Stimulated activated CD8-positive, alpha-beta memory T cell treated with anti-CD3 and anti-CD28 coated beads, Interleukin-12 subunit alpha, Interleukin-12 subunit beta, amount 100 ng/mL, for 24 hours (primary cell): ENCODE results near the gene TGFBR2.

Source experiments
- DNase-seq: peaks from one replicate; pipeline ENCODE4 v3.0.0-alpha.2; 2020; ENCODE audit errors: extremely low read depth

TGFBR2 gene

DNA sequence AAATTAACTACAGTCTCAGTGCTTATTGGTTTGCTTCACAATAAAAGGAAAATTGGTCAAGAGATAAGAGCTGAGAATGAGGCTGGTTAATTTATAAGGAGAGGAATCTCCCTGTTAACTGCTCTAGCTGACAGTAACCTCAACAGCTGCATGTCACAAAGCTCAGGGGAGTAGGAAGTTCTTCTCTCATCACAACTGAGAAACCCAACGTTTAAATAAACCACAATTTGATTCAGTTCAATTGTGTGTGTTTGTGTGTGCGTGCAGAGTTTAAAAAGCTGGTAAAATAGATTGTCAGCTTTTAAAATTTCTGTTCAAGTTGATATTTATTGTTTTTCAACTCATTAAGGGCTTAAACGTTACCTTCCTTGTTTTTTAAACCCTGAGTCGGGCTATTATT is 3.5 kb upstream of the TGFBR2 start:
- no peak for DNase-seq

DNA sequence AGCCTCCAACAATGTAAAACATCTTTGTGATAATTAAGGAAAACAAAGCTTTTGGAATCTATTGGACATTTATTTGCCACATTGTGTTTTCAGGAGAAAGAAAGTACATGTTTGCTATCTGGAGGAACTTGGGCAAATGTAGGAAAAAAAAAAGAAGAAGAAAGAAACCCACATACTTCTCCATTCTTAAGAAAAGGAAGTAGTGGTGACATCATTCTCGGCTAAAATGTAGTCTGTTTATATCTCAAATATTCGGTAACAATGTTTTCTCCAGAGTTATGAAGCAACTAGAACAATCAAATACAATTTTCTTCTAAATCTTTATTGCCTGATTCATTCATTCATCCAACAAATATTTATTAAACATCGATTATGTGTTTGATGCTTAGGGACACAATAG is 2.3 kb upstream of the TGFBR2 start:
- DNase-seq = no peak

DNA sequence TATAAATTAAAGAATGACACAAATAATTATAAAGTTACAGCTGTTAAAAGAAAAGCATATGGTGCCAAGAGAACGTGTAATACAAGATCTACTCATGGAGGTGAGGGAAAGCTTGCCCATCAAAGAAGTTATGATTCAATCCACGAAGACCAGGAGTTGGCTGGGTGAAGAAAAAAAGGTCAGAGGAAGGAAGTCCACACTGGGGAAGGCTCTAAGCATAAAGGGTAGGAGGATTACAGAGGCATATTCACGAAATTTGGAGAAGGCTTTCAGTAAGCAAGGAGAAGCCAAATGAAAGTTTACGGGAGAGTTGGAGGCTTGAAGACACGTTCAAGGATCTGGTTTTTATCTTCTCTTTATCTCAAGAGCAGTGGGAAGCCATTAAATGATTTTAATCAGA is 1.8 kb upstream of the TGFBR2 start:
- DNase-seq = no peak

DNA sequence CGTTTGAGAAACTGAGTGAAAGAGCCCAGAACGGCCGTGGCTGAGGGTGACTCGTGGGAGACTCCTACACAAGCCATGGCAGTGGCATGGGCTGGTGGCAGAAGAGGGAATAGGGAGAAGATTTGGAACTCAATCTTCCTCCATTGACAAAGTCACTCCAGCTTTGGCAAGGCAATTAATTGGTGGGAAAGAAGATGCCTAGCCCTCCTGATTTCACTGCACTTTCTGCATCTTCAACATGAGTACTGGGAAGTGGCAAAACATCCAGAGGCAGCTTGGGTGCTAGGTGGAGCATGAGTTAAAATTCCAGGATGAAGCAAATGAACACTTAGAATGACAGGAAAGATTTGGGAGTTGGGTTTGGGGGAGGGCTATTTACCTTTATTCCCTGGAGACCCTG is 1.4 kb upstream of the TGFBR2 start:
- no peak for DNase-seq

DNA sequence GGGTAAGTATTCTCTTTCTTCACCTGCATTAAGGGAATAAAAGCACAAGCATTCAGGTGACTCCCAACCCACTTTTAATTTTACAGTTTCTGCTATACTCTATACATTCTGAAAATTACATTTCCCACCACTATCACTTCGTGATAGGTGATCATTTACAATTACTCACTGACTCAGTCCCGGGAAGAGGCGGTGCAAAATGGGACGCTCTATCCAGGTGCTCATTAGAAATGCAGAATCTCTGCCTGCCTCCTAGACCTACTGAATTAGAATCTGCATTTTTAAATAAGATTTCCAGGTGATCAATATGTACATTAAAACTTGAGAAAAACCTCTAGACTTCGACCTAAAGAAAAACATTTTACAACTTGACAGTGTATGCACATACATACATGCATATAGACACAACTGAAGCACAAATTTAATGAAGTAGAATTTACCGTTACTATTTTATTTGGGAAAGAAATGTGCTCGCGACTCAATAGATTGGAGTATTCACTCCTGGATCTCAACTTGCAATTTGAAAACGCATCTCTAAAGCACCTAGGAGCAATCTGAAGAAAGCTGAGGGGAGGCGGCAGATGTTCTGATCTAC is 598 bp upstream of the TGFBR2 start:
- no peak for DNase-seq

DNA sequence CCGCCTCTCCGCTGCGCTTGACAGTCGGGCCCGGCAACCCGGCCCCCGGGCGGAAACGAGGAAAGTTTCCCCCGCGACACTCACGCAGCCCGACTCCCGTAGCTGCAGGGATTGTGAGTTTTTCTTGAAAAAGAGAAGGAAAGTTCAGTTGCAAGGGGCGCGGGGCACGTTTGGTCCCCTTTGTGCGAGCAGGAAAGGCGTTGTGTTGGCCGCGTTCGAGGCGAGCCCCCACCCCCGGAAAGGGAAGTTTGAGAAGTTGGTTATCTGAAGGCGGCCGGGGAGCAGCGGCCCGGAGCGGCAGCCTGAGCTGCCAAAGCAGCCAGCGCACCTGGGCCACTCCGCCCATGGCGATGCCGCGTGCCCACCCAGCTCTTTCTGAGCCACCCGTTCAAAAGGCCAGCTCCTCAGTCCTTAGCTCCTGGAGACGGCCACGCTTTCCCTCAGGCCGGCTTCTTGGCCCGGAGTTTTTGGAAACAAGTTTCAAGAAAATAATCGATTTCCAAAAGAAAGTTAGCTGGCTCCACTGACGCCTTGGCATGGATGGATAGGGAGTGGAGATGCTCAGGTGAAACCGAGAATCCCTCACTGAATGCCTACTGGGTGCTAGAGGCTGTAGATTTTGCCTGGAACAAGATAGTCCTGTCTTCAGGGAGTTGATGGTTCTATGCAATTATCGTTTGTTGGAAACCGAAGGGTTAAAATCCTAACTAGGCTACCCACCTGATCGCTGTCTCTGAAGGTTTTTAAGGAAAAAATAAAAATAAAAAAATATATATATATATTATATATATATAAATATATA is 832 bp downstream of the TGFBR2 start:
- DNase-seq = peak; percentile 31

DNA sequence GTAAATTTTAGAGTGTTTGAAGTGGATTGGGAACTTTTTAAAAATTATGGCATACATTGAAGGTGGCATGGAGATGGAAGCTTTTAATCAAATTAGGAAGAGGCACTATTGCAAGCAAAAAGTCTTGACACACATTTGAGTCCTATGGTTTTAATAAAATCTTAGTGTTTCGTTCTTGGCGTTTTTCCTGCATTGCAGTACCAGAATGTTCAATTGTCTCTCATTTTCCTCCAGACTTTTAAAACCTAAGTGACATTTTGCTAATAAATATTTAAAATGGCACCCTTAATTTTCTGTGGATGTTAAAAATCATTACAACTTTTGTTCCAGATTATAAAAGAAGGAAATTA is 2.2 kb downstream of the TGFBR2 start:
- DNase-seq = no peak

DNA sequence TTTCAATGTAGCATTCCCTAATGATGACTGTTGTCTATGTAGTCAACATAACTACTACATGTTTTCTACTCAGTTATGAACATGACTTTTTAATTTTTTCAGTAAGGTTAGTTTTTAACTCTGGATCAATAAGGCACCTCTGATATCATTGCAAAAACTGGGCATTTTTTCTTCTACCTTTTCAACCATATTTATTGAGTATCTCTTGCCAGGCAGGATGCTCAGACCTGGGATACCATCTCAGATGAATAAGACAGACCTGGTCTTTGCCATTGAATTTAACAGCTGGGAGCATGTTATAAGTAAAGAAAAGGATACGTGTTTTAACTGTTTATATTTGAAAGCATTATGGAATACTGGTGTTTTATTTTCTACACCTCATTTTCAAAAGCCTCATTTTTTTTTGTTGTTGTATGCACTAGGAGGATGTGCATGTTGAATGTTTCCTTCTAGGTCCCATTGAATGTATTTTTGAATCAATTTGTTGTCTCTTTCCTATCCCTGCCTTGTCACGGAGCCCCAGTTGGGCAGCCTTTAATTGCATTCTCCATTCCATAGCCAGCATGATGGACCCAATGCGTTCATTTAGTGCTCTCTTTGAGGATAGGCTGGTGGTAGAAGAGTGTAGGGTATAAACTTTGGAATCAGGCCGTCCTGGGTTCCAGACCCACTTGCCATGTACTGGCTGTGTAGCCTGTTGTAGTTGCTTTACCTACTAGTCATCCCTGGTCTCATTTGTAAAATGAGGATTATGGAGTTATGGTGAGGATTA is 3.7 kb downstream of the TGFBR2 start:
- DNase-seq = no peak

DNA sequence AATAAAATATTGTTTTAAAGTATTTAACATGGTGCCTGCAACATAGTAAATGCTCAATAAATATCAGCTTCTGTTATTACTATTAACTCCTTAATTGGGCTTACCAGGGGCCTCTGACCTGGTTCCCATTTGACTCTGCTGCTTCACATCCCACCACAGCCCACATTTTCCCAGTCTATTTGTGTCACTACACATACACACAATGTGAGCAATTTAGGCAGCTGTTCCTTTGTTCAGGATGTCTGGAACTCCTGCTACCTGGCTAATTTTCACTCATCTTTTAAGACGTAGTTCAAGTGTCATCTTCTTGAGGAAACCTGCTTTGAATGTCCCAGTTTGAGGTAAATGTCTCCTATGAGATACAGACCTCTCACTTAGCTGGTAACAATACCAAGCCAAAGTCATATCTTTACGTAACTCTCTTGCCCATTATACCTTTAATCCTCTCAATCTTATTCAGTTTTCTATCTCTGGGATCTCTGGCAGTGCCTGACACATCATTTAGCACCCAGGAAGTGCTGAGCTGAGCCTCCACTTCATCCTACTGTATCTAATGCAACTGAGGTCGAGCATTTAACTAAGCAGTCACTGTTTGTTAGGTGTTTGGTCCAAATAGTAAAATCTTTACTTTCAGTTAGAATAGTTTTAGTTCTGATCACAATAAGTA is 4.4 kb downstream of the TGFBR2 start:
- no peak for DNase-seq

DNA sequence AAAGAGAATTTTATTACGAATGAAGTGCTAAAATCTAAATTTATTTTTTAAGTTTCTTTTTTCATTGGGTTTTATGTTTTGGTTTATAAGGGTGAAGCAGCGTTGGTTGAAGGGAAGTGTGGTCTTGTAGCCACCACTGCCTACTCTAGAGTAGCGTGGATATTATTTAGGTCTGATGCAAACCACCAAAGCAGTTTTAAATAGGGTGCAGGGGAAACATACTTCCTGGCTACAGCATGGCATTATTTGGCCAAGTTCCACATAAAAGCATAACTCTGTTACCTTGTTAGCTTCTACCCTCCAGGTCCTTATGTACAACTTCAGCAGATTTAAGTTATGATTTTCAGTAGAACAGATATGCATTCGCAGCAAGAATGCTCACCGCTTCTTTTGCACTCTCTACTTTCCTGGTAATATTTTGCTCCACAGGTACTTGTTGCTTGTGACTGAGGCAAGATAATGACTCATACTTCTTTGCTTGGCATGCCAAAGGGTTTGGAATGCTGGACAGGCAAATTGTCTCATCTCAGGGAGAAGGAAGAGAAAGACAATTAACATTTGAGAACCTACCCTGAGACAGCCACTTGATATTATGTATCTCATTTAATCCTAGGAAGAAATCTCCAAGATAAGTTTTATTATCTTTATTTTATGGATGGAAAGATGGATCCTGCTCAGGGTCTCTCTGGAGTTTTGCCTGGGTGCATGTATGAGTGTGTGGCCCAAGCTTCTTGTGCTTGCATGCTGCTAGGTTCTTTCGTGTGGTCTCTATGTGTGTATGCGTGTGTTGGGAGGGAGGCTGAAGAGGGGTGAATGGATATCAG is 5.4 kb downstream of the TGFBR2 start:
- no peak for DNase-seq

DNA sequence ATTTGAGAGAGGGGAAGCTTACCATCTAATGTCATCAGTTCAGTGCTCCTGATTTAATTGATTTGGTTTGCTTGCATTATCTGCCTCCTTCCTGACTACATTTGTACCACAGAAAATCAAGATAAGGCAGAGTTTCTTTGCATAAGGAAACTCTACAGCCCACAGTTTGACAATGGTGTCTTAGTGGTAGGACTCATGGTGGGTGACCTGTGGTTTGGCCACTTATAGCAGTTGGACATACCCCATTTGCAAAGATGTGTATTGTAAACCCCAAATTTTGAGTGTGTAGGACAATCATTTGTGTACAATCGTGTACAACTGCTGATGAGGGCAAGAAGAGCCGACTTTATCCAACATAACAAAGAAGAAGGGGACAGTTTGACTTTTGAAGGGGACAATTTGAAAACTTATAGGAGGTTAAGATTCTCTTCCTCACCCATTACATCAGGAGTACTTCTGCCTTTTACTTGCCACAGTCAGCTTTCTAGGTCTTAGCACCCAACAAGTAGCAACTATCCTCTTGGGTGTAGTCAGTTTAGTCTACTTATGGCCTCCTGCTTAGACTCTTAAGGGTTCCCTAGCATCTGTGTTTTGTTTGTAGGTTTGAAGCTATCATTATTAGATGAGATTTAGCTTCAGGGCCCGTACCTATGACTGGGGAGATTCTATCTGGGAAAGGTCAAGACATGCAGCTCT is 6.2 kb downstream of the TGFBR2 start:
- DNase-seq = no peak

DNA sequence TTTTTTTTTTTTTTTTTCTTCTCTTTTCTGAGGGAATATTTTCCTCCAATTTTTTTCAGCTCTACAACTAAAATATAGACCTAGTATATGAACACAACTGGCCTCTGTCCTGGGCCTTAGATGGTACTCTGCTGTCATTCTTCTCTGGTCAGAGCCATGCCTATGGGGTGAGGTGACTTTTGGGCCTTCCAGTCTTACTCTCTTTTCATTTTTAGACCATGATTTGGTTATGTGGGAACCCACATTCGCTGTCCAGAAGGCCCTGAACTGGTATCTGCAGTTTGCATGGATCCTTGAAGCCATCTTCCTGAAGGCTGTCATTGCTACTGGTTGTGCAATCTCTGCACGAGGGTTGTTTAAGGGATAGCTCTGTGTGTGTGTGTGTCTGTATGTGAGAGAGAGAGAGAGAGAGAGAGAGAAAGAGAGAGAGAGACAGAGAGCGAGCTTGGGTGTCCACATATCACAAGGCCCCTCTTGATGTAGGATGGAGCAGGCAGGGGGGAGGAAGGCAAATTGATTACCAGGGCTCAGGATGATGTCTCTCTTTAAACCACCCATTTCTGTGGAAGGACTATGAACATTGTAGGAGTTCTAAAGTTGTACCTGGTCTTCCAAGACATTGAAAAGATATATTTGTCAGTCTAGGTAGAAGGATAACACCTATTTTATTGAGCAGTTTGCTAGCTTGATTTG is 6.9 kb downstream of the TGFBR2 start:
- no peak for DNase-seq

DNA sequence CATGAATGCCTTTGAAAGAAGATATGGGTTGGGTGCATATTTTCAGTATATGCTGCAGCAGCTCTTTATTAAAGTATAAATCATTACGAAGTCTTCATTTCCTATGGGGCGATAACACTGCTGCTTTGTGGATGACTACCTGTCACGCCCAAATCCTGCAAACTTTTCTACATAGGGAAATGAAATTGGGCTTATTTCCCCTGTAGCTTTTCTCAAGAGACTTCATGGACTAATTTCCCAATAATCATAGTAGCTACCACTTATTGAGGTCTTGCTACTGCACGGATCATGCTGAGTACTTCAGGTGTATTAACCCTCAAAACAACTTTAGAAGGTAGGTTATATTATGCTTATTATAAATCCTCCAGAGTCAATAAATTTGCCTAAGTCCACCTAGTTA is 8.0 kb downstream of the TGFBR2 start:
- no peak for DNase-seq

DNA sequence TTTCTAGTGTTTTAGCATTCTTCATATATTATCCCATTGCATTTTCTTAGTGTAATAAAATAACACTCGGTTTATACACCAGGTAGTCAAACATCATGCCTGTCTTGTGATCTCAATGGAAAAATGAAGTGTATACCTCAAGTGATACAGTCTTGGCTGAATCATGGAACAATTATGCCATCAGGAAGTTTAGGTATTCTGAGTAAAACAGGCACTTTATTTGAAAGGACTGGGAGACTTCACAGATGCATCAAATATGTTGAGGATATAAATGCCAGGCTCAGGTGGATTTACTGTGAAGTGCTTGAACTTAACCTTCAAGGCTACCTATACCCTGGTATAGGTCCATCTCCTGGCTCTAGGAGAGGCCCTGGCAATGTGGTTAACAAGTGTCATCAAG is 8.5 kb downstream of the TGFBR2 start:
- no peak for DNase-seq

DNA sequence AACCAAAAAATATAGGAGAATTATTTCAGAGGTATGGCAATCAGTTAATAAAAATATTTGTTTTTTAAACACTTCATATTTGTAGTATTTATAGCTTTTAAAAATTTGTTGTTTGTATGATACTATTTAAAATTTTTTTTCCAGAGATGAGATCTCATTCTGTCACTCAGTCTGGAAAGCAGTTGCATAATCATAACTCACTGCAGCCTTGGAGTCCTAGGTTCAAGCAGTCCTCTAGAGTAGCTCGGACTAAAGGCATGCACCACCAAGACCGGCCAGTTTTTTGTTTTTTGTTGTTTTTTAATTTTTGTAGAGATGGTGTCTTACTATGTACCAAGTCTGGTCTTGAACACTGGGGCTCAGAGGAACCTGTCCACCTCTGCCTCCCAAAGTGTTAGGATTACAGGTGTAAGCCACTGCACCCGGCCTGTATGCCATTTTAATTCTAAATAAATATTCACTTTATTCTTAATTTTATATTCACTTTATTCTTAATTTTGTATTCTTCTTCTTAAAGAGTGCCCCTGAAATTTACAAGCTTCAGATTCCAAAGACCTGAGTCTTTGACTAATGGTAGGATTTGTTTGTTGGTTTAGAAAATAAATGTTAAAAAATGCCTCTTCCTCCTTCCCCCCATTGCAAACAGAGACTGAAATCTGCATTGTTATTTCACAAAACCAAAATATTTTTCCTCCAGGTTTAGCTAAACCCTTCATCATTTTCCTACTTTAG is 9.4 kb downstream of the TGFBR2 start:
- DNase-seq = no peak

DNA sequence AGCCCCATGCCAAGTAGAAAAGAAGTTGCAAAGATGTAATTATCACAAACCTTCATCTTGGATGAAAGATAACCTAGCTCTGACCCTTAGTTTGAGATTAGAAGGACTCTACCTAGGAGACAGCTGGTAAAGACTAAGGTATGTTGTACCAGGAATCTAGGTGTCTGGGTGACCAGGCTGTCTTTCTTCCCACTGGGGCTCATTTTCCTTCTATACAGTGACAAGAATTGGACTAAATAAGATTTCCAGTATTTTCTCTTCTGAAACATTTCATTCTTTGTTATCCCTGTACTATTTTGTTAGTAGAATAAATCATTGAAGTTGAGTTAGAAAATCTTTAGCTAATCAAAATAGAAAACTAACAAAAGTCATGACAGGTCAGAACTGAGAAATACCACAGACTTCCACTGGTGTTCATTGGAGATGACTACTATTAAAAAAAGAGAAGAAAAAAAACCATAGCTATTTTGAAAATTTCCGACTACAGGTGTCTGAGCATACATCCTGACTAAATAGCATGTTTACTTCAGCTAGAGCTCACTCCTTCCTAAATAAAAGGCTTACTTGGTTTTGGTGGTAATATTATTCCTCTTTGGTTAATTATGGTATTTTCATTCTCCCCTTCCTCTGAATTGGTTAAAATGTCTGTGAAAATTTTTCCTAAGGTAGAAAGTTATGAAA is 10.1 kb downstream of the TGFBR2 start:
- DNase-seq = no peak

DNA sequence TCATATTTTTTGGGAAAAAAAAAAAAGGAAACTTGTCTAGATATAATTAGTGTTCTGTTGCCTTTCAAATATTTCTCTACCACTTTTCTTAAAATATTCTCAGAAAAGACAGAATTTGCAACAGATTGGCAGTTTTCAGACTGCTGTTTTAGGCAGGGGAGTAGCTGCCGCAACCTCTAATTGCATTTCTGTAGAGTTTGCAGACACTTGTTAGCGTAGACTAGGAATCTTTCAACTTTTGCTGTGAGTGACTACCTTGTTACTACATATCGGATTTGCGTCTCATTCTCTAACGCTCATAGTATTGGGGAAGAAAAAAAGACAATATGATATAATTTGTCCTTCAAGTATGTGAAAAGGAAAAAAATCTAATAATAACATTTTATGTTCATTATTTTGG is 10.7 kb downstream of the TGFBR2 start:
- DNase-seq = no peak

DNA sequence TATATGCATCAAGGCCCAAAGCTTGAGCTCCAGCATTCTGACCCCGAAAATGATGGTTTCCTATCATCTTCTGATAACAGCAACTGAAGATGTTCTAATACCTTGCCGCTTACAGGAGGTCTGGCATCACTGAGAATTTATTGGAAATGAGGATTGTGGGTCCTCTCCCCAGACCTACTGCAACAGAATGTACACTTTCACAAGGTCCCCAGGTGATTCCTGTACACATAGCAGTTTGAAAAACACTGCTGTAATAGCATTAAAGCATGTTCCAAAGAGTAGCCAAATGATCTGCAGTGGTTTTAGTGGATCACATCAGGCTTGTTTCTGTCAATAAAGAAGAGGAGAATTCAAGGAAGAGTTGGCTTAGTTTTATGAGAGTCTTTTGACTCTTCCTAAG is 11.3 kb downstream of the TGFBR2 start:
- no peak for DNase-seq

DNA sequence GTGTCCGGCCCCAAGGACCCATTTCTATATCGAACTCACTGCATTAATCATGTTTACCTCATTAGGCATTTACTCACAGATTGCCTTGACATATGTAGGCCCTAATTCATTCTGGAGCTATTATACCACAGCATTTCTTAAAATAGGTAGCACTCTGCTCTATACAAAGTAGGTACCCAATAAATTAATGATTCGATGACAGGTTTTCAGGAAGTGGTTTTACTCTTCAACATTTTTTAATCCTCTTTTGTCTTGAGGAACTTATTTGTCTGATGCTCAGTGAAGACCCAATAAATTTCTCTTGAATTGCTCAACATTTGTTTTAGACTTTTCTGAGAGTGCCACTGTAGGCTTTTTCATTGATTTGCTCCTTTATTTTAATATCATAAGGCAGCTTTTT is 12.1 kb downstream of the TGFBR2 start:
- DNase-seq = no peak
